Measurements from ENCODE around the gene PACSIN1. TPM values are rescaled to one million over a fixed set of nuclear protein-coding genes. Genes with fewer than 3 reads are reported as not detected.

Gene PACSIN1
- polyA plus RNA-seq, 4 donors, result 0.65 to 1.2 (median 0.84) TPM

DNA sequence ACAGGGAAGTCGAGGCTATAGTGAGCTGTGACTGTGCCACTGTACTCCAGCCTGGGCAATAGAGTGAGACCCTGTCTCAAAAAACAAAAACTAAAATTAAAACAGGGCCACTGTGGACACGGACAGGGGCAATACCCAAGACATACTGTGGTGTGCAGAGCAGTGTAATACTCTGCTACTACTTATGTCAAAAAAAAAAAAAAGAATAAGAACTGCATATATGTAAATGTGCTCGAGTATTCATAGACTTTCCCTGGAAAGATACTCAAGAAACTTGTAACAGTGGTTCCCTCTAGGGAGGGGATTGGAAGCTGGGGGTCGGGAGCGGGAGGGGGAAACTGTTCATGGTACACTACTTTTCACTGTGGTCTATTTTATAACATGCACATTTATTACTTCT, 74.3 kb downstream of the PACSIN1 start:
- no peak for DNase-seq (ENCODE audit: low read depth in 4 of 4, low spot score in 2 of 4)

DNA sequence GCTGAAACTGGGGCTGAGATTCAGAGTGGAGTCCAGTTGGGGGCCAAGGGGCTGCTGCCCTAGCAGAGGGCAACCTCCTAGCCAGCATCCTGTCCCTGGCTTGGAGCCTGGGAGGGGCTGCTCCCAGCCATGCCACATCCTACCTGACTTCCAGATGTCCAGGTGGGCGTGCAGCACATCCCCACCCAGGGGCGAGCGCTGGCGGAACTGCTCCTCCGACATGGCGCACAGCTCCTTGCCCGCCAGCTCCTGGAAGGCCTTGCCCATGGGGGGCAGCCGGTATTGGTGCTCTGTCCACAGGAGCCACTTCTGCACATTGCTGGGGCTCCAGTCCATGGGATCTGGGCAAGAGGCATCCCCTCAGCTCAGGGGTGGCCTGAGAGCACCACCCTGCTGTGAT, 75.0 kb downstream of the PACSIN1 start:
- DNase-seq (ENCODE audit: low read depth in 4 of 4, low spot score in 2 of 4), result no peak

DNA sequence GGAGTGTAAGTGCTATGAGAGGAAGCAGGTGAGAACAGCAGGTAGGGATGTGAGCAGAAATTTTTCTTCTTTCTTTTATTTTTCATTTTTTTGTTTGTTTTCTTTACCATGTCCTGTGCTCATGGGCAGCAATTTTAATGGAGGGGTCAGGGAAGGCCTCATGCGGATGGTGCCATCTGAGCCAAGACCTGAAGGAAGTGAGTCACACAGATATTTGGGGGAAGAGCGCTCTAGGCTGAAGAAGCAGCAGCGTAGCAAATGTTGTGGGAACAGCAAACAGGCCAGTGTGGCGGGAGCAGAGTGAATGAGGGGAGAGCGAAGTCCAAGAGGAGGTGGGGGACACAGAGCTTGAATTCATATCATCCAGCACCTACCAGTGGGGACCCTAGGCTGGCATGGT, 77.5 kb downstream of the PACSIN1 start:
- no peak for DNase-seq (ENCODE audit: low read depth in 4 of 4, low spot score in 2 of 4)

DNA sequence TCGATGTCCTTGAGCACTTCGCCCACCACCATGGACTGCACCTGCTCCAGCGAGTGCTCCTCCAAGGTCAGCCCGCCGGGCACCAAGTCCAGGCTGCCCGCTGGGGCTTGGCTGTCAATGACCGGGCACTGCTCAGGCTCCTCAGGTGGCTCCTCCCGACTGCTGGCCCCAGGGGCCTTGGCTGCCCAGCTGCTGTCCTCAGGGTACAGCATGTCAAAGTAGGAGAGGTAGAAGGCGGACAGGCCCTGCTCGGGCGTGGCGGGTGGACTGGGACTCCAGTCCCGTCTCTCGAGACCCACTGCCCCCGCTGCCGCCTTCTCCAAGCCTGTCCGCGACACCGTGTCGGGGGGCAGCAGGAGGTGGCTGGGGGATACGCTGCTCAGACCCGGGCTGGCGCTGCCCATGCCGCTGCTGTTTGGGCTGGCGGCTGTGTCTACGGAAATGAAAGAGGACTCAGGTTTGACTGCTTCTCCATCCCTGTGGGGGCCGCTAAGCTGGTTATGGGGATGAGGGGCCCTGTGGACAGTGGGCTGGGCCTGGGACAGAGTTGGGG, 78.3 kb downstream of the PACSIN1 start:
- no peak for DNase-seq (ENCODE audit: low read depth in 4 of 4, low spot score in 2 of 4)

DNA sequence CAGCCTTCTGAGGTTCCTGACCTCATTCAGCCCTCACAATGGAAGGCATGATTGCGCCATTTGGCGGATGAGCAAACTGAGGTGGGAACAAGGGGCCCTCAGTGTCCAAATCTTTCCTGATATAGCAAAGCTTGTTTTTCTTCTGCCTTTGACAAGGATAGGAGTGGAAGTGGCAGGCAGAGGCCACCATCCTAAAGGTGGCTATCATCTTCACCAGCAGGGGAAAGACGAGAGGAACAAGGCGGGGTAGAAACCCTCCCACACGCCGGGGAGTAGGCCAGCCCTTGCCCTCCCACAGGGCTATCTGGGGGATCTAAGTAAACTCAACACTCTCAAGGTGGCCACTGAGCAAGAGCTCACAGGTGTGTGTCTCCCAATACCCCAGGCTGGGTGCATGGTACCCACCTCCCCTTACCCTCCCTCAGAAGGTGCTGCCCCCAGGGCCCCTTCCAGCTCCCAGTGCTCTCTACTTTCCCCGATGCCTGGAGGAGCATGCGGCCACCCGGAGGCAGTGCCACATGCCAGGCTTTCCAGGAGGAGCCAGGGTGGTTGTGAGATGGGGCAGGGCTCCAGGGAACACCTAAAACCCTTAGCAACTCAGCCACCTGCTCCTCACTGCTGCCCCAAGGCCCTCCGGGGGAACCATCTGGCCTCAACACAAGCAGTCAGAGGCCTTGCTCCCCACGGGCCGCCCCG, 79.0 kb downstream of the PACSIN1 start:
- DNase-seq (ENCODE audit: low read depth in 4 of 4, low spot score in 2 of 4), result no peak

DNA sequence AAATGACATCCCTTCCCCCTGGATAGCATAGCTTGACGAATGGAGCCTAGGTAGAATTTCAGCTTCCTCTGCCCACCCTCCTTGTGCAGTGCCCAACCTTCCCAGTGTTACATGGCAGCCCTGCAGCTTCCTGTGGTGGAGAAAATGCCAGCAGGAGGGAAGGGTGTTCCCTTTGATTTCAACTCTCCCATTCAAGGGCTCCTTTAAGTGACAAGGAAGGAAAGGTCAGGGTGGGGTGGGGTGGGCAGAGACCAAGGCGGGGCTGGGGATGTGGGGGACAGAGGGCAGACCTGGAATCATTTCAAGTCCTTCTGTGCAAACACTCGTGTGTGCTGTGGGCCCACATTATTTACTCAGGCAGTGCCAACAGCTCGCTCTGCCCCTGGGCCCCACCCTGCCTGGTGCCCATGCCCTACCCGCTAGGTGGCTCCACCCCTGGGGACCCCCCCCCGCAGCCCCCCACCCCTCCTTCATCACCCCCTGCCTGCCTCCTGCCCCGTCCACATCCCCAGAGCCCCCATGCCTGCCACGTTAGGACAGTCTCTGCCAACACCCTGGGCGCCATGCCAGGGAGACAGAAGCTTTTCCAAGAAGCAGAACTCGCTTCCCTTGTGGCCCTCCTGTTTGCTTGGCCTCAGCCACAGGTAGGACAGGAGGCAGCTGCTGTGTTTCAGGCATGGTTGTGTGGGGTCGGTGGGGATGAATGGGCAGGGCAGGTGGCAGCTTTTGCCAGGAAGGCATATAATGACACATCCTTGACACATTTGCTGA, 80.9 kb downstream of the PACSIN1 start:
- DNase-seq (ENCODE audit: low read depth in 4 of 4, low spot score in 2 of 4), result no peak

DNA sequence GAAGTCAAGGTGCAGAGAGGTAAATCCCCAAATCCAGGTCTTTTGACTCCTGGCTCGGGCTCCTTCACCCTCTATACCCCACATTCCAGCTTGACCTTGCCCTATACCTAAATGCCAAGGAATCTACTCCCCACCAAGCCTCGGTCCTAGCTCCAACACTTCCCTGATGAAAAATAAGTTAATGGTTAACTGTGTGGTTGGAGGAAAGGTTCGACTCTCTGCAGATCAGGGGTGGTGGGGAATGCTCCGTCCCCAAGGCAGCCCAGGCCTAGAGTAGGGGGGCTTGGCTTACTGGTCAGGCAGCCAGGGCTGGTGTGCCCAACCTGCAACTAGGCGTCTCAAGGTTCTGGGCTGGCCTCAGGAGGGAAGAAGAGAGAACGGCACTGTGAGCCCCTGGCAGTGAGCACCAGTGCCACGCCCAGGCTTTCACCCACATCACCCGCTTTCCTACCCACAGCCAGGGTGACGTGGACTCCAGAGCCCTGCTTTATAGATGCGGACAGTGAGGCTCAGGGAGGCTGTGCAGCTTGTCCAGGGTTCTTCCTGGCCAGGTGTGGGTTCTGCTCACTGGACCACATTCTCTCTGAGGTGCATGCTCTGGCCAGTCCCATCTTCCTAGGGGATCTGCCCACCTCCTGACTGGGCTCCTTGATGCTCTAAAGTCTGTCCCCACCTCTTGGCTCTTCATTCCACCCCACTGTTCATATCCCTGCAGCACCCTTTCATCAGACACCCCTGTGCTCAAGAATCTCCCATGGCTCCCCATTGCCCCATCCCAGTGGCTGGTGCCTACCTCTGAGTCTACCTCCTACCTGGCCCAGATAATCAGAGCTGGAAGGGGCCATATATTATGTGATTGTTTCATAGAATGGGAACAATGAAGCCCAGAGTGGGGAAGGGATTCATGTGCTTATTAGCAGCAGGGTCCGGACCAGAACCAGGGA, 82.1 kb downstream of the PACSIN1 start:
- no peak for DNase-seq (ENCODE audit: low read depth in 4 of 4, low spot score in 2 of 4)

DNA sequence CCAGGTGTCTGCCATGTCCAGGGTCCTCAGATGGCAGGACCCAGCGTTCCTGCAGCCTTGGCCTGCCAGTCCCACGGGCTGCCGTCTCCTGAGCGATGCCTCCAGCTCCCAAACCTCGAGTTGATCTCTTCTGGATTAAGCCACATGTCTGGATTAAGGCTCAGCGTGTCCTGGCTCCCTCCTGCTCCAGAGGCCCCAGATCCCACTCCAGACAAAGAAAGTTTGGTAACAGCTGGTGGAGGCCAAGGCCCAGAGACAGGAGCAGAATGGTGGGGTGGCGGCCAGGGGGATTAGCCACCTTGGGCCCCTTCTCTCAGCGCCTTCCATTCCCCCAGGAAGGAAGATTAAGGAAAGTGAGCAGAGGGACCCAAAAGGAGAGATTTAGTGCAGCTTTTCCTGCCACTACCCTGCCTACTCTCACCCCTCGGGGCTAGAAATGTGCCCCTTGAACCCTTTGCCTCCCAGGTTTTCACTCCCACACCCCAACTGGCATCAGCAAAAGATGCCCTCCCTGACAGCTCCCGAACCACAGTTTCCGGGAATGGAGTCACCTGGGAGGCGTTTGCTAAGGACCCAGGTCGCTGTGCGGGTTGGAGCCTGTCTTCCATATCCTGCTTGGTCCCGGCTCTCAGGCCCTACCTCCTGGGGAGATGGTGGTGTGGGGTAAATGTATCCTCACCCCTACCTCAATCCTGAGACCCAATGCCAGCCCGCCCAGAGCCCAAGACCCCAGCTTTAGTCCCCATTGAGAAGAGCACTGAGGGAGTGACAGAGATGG, 83.3 kb downstream of the PACSIN1 start:
- no peak for DNase-seq (ENCODE audit: low read depth in 4 of 4, low spot score in 2 of 4)

DNA sequence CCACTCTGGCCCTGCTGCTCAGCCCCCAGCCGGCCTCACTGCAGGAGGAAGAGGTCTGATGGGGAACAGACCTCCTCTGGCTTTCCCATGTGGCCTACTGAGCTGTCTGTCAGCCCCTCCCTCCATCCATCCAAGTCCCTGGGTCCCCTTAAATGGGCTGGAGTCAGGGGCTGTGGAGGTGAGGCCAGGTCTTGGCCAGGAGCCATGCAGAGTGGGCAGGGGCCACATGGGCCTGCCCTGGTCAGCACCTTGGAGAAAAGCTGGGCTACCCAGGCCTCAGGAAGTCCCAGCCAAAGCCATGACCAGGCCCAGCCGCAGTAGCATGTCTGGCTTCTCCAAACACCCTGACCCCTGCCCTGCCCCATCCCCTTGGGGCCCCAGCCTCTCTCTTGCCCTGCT, 83.9 kb downstream of the PACSIN1 start:
- DNase-seq (ENCODE audit: low read depth in 4 of 4, low spot score in 2 of 4), result no peak

DNA sequence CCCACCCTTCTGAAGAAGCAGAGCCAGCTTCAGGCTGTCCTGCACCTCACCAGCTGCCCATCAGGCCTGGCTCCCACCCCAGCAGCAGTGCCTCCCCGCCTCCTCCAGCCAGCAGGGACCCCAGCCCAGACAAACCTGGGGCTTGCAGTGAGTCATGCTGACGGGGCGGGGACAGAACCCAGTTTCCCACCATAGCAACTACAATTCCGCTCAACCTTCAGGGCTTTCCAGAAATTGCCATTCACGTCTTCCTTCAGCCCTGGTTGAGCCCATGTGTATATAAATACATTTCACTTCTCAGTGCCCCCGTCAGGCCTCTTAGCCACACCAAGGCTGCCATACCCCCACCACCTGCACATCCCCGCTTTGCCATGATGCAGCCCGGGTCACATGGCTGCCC, 85.8 kb downstream of the PACSIN1 start:
- no peak for DNase-seq (ENCODE audit: low read depth in 4 of 4, low spot score in 2 of 4)

DNA sequence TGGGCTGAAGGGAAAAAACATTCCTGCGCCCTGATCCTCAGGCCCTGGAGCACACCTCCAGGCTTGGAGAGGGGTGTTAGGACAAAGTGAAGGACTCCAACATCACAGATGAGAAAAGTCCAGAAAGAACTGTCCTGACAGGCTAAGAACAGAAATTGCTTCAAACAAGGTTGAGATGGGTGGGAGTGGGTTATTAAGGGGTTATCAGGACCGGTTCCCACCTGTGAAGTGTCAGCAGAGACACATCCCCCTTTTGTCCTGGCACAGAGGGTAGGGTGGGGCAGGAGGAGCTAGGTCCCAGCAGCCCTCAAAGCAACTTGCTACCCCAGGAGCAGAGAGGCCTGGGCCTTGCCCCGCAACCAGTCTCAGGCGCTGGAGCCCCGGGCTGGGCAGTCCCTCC, 86.7 kb downstream of the PACSIN1 start:
- no peak for DNase-seq (ENCODE audit: low read depth in 4 of 4, low spot score in 2 of 4)

DNA sequence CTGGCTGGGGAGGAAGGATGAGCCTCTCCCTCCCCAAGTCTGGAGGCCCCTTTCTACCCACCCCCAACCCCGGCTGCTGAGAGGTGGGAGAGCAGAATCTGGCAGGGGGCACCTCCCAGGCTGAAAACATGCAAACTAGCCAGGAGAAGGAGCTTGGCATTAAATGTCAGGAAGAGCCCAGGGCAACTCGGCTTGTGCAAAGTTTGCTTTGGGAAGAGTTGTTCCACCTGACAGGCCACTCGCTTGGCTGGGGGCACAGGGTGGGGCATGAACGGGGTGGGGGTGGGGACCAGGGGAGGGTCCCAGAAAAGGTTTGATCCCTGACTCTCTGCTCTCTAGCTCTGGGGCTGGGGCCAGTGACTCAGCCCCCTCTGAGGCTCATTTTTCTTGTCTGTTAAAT, 87.3 kb downstream of the PACSIN1 start:
- no peak for DNase-seq (ENCODE audit: low read depth in 4 of 4, low spot score in 2 of 4)

DNA sequence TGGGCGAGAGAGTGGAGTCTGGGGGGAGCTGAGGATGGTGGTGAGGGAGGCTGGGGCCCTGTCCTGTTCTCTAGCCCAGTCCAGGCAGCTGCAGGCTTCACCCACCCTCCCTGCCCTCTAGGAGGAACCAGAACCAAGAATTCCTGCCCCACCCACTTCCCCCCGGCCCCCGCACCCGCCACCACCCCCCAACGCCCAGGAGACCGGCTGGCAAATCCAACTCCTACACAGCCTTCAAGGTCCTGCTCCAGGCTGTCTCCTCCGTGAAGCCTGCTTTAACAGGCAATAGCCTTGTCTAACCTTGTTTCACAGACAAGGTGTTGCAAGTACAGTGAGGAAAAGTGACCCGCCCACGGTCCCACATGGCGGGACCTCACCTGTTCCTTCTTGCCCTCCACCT, 87.9 kb downstream of the PACSIN1 start:
- DNase-seq (ENCODE audit: low read depth in 4 of 4, low spot score in 2 of 4), result no peak

DNA sequence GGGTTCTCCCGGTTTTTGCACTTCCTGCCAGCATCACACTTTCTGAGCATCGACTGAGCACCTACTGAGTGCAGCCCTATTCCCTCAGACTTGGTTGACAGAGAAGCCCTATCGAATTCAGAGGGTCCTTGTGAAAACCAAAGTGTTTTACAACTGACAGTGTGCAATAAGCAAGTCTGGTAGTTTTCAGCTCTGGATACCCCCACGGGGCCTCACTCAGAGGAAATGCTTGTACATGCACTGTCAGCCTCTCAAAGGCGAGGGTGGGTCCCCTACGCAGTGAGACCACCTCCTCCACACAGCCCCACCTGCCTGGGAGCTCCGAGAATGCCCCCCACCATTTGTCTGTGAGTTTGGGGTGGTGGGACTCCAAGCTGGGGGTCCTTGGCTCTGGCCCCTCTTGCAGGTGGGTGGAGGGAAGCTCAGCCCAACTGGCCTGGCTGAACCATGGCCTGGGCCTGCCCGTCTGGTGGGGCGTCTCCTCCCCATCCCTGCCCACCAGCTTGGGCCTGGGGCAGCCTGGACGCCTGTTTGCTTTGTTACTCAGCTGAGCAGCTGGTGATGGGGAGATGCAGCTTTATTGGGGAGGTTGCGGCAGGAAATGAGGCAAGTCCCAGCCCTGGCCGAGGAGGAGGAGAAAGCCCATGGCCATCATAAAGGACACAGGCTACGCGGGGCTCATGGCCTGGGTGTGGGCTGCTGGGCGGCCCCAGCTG, 88.6 kb downstream of the PACSIN1 start:
- DNase-seq (ENCODE audit: low read depth in 4 of 4, low spot score in 2 of 4), result no peak

DNA sequence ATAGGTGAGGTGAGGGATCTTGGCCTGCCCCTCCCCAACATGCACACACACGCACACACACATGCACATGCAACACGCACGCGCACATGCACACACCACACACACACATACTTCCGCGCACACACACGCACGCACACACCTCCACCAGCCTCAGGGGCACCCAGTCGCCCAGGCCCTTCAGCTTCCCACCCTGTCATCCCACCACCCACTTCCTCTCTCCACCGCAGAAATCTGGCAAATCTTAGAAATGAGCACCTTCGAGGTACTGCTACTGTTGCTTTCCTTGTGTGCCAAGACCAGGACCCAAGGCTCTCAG, 89.1 kb downstream of the PACSIN1 start:
- DNase-seq (ENCODE audit: low read depth in 4 of 4, low spot score in 2 of 4), result no peak

DNA sequence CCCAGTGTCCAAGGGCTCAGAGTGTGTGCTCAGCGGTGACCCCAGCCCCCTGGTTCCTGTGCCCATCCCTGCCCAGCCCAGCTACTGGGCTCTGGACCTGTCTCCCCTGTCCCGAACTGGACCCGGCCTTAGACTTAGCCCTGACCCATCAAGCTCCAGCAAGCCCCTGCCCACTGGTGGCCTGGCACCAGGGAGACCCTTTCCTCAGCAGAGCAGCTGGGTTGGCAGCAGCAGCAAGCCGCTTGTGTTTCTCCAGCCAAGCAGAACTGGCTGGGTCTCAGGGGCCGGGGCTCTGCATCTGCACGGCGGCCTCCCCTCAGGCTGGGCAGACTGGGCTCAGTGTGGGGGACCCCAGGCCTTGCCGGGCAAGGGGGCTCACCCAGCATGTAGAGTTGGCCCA, 89.5 kb downstream of the PACSIN1 start:
- DNase-seq (ENCODE audit: low read depth in 4 of 4, low spot score in 2 of 4), result no peak

DNA sequence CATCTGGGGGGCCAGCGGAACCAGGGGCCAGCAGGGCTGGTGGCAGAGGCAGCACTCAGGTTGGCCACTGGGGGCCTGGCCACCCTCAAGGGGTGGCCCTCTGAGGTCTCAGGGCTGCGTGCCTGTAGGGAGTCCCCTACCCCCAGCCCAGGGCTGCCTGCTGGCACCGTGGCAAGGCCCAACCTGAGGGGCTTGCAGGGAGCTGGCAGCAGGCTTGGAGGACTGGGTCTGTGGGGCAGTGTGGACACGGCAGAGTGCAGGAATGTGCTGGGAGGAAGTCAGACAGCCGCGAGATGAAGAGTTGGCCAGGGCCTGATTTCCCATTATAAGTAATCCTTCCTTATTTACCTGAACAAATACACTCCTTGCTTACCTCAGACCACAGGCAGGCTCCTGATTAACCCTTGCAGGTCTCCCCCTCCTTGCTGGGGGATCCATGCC, 90.2 kb downstream of the PACSIN1 start, which contains the start of gene SPDEF:
Gene SPDEF (minus strand): TSS at position 299 of the 441 bp plus-strand sequence. CDS start 11,874 bp downstream, outside the sequence.
- no peak for DNase-seq (ENCODE audit: low read depth in 4 of 4, low spot score in 2 of 4)

DNA sequence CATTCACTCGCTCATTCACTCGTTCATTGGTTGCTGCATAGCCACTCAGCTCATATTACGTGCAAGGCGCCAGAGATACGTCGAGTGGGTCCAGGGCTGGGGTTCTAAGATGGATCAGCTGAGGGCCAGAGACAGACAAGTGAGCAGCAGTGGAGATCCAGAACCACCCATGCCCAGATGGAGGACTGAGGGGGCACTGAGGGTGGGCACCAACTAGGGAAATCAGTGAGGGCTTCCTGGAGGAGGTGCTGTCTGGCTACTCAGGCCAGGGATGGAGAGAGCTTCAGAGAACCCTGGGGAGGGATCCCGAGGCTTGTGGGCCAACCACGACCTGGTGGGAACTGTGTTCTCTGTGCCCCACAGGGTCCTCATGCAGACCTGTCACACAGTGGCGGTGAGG, 90.6 kb downstream of the PACSIN1 start:
- DNase-seq (ENCODE audit: low read depth in 4 of 4, low spot score in 2 of 4), result no peak

DNA sequence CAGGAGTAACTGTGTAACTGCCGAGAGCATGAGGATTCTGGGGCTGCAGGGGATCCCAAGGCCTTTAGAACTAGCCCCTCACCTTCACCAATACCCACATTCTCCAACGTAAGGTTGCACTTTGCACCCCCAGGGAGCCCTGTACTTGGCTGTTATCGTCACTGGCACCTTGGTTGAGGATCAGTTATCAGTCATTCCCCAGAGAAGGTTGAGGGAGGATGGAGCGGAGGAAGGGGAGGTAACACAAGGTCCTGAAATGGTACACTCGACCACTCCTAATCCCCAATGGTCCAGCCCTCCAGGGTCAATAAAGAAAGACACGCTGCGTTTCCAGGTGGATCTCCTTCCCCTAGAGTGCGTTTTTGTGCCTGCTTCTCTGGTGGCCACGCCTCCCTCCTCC, 91.4 kb downstream of the PACSIN1 start:
- no peak for DNase-seq (ENCODE audit: low read depth in 4 of 4, low spot score in 2 of 4)
